Astrocyte (in vitro differentiated cells and primary cell): ENCODE results near the gene LAMA5. TPM values are rescaled to one million over a fixed set of nuclear protein-coding genes. Genes with fewer than 3 reads are reported as not detected.

Experiments
- DNase-seq: peaks from one replicate; pipeline ENCODE4 v3.0.0-alpha.2; 2010; ENCODE audit warnings: low read depth
- FAIRE-seq: peaks from 2 replicates; lab custom pipeline; 2011; peaks lifted over from hg19 to GRCh38; lab: Jason Lieb, UNC
- H2AFZ ChIP-seq: 2 replicates; pipeline ENCODE4 v1.6.0; 2012; ENCODE audit warnings: low read depth, low read length, inconsistent platforms
- H3K27ac ChIP-seq: 2 replicates; pipeline ENCODE4 v1.5.1; 2011; ENCODE audit warnings: low read depth, low read length, inconsistent platforms
- H3K27me3 ChIP-seq: 2 replicates; pipeline ENCODE4 v1.6.0; 2011; ENCODE audit warnings: low read length, inconsistent platforms; ENCODE audit not compliant: insufficient read depth
- H3K36me3 ChIP-seq: 2 replicates; pipeline ENCODE4 v1.5.1; 2011; ENCODE audit warnings: low read length, inconsistent platforms; ENCODE audit not compliant: insufficient read depth
- H3K4me1 ChIP-seq: 2 replicates; pipeline ENCODE4 v1.5.1; 2011; ENCODE audit warnings: low read length, inconsistent platforms; ENCODE audit not compliant: insufficient read depth
- H3K4me2 ChIP-seq: 2 replicates; pipeline ENCODE4 v1.6.0; 2012; ENCODE audit warnings: low read length, inconsistent platforms
- H3K4me3 ChIP-seq: 2 replicates; pipeline ENCODE4 v1.5.1; 2011; ENCODE audit warnings: low read depth, mild to moderate bottlenecking, low read length, inconsistent platforms; ENCODE audit not compliant: insufficient read depth
- H3K79me2 ChIP-seq: 2 replicates; pipeline ENCODE4 v1.6.0; 2012; ENCODE audit warnings: mild to moderate bottlenecking, low read length, inconsistent platforms; ENCODE audit not compliant: insufficient read depth
- H3K9ac ChIP-seq: 2 replicates; pipeline ENCODE4 v1.6.0; 2012; ENCODE audit warnings: mild to moderate bottlenecking, low read length, inconsistent platforms
- H3K9me3 ChIP-seq: 2 replicates; pipeline ENCODE4 v1.5.1; 2012; ENCODE audit warnings: low read depth, mild to moderate bottlenecking, low read length, inconsistent platforms; ENCODE audit not compliant: insufficient read depth
- H4K20me1 ChIP-seq: 2 replicates; pipeline ENCODE4 v1.6.0; 2012; ENCODE audit warnings: low read length, inconsistent platforms; ENCODE audit not compliant: insufficient read depth
- H3K27ac Mint-ChIP-seq: one replicate; pipeline ENCODE4 v1.8.0; 2021; ENCODE audit warnings: mild to moderate bottlenecking, mixed read lengths; ENCODE audit not compliant: unreplicated experiment
- H3K27me3 Mint-ChIP-seq: one replicate; pipeline ENCODE4 v1.8.0; 2021; ENCODE audit warnings: low read depth, mixed read lengths; ENCODE audit not compliant: unreplicated experiment
- H3K36me3 Mint-ChIP-seq: one replicate; pipeline ENCODE4 v1.8.0; 2021; ENCODE audit warnings: low read depth, mixed read lengths; ENCODE audit not compliant: unreplicated experiment
- H3K4me1 Mint-ChIP-seq: one replicate; pipeline ENCODE4 v1.8.0; 2021; ENCODE audit warnings: low read depth, mixed read lengths; ENCODE audit not compliant: unreplicated experiment
- H3K4me3 Mint-ChIP-seq: one replicate; pipeline ENCODE4 v1.8.0; 2021; ENCODE audit warnings: mild to moderate bottlenecking, moderate library complexity, mixed read lengths; ENCODE audit not compliant: unreplicated experiment
- H3K9me3 Mint-ChIP-seq: one replicate; pipeline ENCODE4 v1.8.0; 2021; ENCODE audit warnings: mild to moderate bottlenecking, mixed read lengths; ENCODE audit not compliant: unreplicated experiment
- EZH2 ChIP-seq: IDR thresholded peaks from 2 replicates; pipeline ENCODE4 v1.6.1; 2012; ENCODE audit warnings: mild to moderate bottlenecking, low read length, inconsistent platforms; ENCODE audit not compliant: insufficient read depth
- total RNA-seq: library from RNA; stranded (reverse); gene quantifications from 2 replicates; pipeline ENCODE4 v1.2.1, GENCODE V29; 2021
- TF ChIP-seq, protein P1 (sequence below): IDR thresholded peaks from 2 replicates; pipeline ENCODE4 v1.5.1; 2011; ENCODE audit warnings: low read depth, mild to moderate bottlenecking, inconsistent platforms, low read length, moderate library complexity; ENCODE audit not compliant: insufficient read depth

LAMA5 gene
- total RNA-seq, 1 donor from 2014 or later, result 350 TPM

DNA sequence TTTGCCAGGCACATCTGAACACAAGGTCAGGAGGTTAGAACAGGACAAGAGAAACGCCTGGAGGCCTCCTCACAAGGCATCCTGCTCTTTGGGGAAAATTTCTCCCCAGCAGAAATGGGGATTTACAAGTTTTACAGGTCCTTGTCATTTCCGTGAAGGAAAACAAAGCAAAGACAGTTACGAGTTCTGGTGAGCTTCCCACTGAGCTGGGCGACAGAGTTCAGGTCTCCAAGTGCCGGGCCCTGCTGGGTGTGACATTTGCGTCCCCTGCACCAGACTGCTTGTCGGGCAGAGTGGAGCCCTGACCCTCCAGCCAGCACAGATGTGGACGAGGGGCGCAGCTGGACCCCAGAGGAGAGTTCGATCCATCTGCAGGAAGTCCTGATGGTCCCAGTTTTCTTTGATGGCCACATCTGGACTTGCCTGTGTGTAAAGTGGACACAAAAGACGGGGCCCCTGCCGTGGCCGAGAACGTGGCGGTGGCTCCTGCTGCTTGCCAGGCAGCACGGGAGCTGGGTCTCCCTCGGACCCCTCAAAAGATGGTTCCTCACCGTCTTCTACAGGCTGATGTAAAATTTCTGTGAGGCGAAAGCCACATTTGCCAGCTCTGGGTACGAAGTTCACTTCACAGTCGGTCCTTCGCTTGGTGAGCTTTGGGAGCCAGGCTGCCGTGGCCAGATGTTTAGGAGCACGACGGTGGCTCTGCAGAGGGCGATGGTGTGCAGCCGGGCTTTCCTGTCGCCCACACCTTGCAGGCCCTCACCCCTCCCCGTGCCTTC lies 69.5 kb downstream of the LAMA5 start:
- DNase-seq (no peak), FAIRE-seq (no peak)
- Histone ChIP-seq H3K79me2 (no peaks in the 10 kb centered on the region), H2AFZ (no peak overlapping the region), H3K27me3 (no peaks in the 10 kb centered on the region), H4K20me1 (peaks cover 3% of the 10 kb centered on the region), H3K9me3 (no peaks in the 10 kb centered on the region), H3K4me2 (no peak overlapping the region), H3K36me3 (peaks cover 4% of the 10 kb centered on the region), H3K9ac (no peak overlapping the region), H3K27ac (no peak overlapping the region), H3K4me3 (no peak overlapping the region), H3K4me1 (no peaks in the 10 kb centered on the region)
- H3K36me3 Mint-ChIP-seq, result peaks cover 8% of the 10 kb centered on the region
- no peaks in the 10 kb centered on the region for H3K9me3 Mint-ChIP-seq
- TF ChIP-seq EZH2, result no peak
- TF ChIP-seq, protein P1, sequence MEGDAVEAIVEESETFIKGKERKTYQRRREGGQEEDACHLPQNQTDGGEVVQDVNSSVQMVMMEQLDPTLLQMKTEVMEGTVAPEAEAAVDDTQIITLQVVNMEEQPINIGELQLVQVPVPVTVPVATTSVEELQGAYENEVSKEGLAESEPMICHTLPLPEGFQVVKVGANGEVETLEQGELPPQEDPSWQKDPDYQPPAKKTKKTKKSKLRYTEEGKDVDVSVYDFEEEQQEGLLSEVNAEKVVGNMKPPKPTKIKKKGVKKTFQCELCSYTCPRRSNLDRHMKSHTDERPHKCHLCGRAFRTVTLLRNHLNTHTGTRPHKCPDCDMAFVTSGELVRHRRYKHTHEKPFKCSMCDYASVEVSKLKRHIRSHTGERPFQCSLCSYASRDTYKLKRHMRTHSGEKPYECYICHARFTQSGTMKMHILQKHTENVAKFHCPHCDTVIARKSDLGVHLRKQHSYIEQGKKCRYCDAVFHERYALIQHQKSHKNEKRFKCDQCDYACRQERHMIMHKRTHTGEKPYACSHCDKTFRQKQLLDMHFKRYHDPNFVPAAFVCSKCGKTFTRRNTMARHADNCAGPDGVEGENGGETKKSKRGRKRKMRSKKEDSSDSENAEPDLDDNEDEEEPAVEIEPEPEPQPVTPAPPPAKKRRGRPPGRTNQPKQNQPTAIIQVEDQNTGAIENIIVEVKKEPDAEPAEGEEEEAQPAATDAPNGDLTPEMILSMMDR, result no peak
- no peaks in the 10 kb centered on the region for H3K4me1 Mint-ChIP-seq
- H3K4me3 Mint-ChIP-seq, result peak overlapping the region; percentile 20
- no peak overlapping the region for H3K27ac Mint-ChIP-seq
- no peaks in the 10 kb centered on the region for H3K27me3 Mint-ChIP-seq

DNA sequence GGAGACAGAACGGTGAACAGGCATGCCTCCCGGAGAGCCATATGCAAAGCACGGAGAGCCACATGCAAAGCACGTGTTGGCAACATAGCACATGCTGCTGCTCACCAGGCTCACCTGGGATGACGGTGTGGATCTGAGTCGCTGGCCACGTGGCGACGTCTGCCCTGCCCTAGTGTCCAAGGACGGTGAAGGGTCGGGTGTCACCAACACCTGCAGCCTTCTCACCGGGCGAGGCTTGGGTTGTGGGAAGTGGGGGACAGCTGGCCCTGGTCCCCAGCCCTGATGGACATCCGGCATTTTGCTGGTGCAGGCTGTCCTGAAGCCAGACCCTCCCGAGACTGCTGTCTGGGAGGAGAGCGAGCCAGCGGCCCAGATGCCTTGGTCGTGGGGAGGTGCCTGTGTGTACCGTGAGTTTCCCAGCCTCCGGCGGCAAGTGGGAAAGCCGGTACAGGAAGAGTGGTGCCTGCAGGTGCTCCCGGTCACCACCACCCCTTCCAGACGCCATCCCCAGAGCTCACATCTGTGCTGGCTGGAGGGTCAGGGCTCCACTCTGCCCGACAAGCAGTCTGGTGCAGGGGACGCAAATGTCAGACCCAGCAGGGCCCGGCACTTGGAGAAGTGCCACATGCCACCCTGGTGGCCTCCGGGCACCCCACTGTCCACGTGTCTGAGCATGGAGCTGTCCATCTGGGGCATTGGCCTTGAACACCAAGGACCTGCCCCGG lies 70.2 kb downstream of the LAMA5 start:
- no peaks in the 10 kb centered on the region for H3K79me2 ChIP-seq
- H3K27me3 ChIP-seq, result no peaks in the 10 kb centered on the region
- TF ChIP-seq, protein P1, result no peak
- no peak for TF ChIP-seq EZH2
- no peak overlapping the region for H3K4me3 ChIP-seq
- H3K27ac Mint-ChIP-seq, result no peak overlapping the region
- H3K36me3 Mint-ChIP-seq, result peaks cover 11% of the 10 kb centered on the region
- no peaks in the 10 kb centered on the region for H3K9me3 Mint-ChIP-seq
- no peak overlapping the region for H3K27ac ChIP-seq
- no peak overlapping the region for H3K4me2 ChIP-seq
- H3K4me1 ChIP-seq, result no peaks in the 10 kb centered on the region
- no peak for FAIRE-seq
- H3K9ac ChIP-seq, result no peak overlapping the region
- H4K20me1 ChIP-seq, result peaks cover 3% of the 10 kb centered on the region
- DNase-seq, result no peak
- H3K4me1 Mint-ChIP-seq, result no peaks in the 10 kb centered on the region
- H3K4me3 Mint-ChIP-seq, result no peak overlapping the region
- peaks cover 7% of the 10 kb centered on the region for H3K36me3 ChIP-seq
- H3K27me3 Mint-ChIP-seq, result no peaks in the 10 kb centered on the region
- no peaks in the 10 kb centered on the region for H3K9me3 ChIP-seq
- no peak overlapping the region for H2AFZ ChIP-seq

DNA sequence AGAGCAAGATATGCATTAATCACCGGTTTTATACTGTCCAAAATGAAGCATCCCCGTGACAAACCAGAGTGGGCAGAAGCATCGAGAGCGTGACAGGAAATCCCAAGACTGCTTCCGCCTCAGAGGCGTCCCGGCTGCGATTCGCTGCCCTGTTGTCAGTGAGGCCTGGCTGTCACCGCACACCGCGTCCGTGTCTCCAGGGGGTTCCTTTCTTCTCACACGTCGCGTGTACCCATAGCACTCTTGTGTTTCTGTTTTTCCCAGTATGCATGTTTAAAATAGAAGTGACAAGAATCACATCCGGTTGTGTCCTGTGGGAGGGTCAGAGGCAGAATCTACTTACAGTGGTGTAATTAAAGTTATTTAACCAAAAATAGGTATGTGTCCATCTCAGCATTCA lies 72.6 kb downstream of the LAMA5 start:
- H3K4me1 Mint-ChIP-seq, result no peaks in the 10 kb centered on the region
- TF ChIP-seq, protein P1, result no peak
- no peak for TF ChIP-seq EZH2
- no peak overlapping the region for H3K9ac ChIP-seq
- FAIRE-seq (no peak), DNase-seq (no peak)
- H3K27ac Mint-ChIP-seq, result no peak overlapping the region
- H4K20me1 ChIP-seq, result peaks cover 3% of the 10 kb centered on the region
- H3K27me3 ChIP-seq, result no peaks in the 10 kb centered on the region
- H3K36me3 Mint-ChIP-seq, result peaks cover 13% of the 10 kb centered on the region
- no peak overlapping the region for H3K27ac ChIP-seq
- H3K36me3 ChIP-seq, result peaks cover 7% of the 10 kb centered on the region
- H3K4me1 ChIP-seq, result no peaks in the 10 kb centered on the region
- no peaks in the 10 kb centered on the region for H3K9me3 Mint-ChIP-seq
- no peaks in the 10 kb centered on the region for H3K9me3 ChIP-seq
- H3K4me2 ChIP-seq, result no peak overlapping the region
- no peak overlapping the region for H3K4me3 Mint-ChIP-seq
- H3K4me3 ChIP-seq, result no peak overlapping the region
- no peaks in the 10 kb centered on the region for H3K79me2 ChIP-seq
- H2AFZ ChIP-seq, result no peak overlapping the region
- H3K27me3 Mint-ChIP-seq, result no peaks in the 10 kb centered on the region
